Measurements from ENCODE around the gene TRPM4.

Gene TRPM4

GRCh38 chr19:49213791-49214190 is 56.2 kb downstream of the TRPM4 start:
- TF ChIP-seq ZNF8 (CRISPR knock-in tag; IDR thresholded peaks at IDR 0.05) (no peak), BACH2 (CRISPR knock-in tag; IDR thresholded peaks at IDR 0.05; ENCODE audit: borderline replicate concordance) (no peak), CSDC2 (CRISPR knock-in tag; IDR thresholded peaks at IDR 0.05) (no peak), ARNTL (CRISPR knock-in tag; IDR thresholded peaks at IDR 0.05; ENCODE audit: borderline replicate concordance, low read depth) (no peak)
- TF ChIP-seq, protein P1, sequence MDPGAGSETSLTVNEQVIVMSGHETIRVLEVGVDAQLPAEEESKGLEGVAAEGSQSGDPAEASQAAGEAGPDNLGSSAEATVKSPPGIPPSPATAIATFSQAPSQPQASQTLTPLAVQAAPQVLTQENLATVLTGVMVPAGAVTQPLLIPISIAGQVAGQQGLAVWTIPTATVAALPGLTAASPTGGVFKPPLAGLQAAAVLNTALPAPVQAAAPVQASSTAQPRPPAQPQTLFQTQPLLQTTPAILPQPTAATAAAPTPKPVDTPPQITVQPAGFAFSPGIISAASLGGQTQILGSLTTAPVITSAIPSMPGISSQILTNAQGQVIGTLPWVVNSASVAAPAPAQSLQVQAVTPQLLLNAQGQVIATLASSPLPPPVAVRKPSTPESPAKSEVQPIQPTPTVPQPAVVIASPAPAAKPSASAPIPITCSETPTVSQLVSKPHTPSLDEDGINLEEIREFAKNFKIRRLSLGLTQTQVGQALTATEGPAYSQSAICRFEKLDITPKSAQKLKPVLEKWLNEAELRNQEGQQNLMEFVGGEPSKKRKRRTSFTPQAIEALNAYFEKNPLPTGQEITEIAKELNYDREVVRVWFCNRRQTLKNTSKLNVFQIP (CRISPR knock-in tag; IDR thresholded peaks at IDR 0.05; ENCODE audit: borderline replicate concordance, low read depth) = no peak
- ATAC-seq = no peak

DNA sequence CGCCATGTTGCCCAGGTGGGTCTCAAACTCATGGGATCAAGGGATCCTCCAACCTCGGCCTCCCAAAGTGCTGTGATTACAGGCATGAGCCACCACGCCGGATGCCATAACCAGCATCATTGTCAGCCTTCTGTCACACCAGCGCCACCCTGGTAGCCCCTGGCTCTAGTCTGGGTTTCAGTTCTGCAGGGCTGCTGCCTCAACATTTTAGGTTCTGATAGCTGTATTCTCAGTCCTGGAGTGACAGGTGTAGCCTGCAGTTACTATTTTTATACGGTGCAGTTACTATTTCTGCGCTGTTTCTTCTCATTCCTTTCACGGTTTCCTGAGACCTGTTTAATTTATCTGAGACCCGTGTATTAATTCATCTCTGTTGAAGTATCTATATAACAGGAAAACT is 57.1 kb downstream of the TRPM4 start:
- no peak for TF ChIP-seq RARB (CRISPR knock-in tag; IDR thresholded peaks at IDR 0.05)
- TF ChIP-seq GLIS3 (CRISPR knock-in tag; IDR thresholded peaks at IDR 0.05) = no peak
- TF ChIP-seq, protein P1 (CRISPR knock-in tag; IDR thresholded peaks at IDR 0.05; ENCODE audit: borderline replicate concordance, low read depth) = no peak
- no peak for TF ChIP-seq ISL1 (CRISPR knock-in tag; IDR thresholded peaks at IDR 0.05)
- no peak for TF ChIP-seq ZFP30 (CRISPR knock-in tag; IDR thresholded peaks at IDR 0.05)
- no peak for TF ChIP-seq ESRRG (CRISPR knock-in tag; IDR thresholded peaks at IDR 0.05)
- TF ChIP-seq ZC3H10 (CRISPR knock-in tag; IDR thresholded peaks at IDR 0.05) = no peak
- TF ChIP-seq ARNTL (CRISPR knock-in tag; IDR thresholded peaks at IDR 0.05; ENCODE audit: borderline replicate concordance, low read depth) = no peak
- no peak for TF ChIP-seq ZNF565 (CRISPR knock-in tag; conservative IDR thresholded peaks at IDR 0.05; ENCODE audit: low read depth)
- TF ChIP-seq ZNF8 (CRISPR knock-in tag; IDR thresholded peaks at IDR 0.05) = no peak
- no peak for TF ChIP-seq TOX (CRISPR knock-in tag; IDR thresholded peaks at IDR 0.05; ENCODE audit: borderline replicate concordance)
- TF ChIP-seq SNAI2 (CRISPR knock-in tag; IDR thresholded peaks at IDR 0.05) = no peak
- no peak for TF ChIP-seq CREB5 (CRISPR knock-in tag; IDR thresholded peaks at IDR 0.05; ENCODE audit: low read depth)
- no peak for TF ChIP-seq PPARA (CRISPR knock-in tag; IDR thresholded peaks at IDR 0.05; ENCODE audit: borderline replicate concordance)
- TF ChIP-seq, protein P2, sequence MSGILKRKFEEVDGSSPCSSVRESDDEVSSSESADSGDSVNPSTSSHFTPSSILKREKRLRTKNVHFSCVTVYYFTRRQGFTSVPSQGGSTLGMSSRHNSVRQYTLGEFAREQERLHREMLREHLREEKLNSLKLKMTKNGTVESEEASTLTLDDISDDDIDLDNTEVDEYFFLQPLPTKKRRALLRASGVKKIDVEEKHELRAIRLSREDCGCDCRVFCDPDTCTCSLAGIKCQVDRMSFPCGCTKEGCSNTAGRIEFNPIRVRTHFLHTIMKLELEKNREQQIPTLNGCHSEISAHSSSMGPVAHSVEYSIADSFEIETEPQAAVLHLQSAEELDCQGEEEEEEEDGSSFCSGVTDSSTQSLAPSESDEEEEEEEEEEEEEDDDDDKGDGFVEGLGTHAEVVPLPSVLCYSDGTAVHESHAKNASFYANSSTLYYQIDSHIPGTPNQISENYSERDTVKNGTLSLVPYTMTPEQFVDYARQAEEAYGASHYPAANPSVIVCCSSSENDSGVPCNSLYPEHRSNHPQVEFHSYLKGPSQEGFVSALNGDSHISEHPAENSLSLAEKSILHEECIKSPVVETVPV (CRISPR knock-in tag; IDR thresholded peaks at IDR 0.05) = no peak
- TF ChIP-seq OSR1 (CRISPR knock-in tag; IDR thresholded peaks at IDR 0.05) = no peak
- TF ChIP-seq BACH2 (CRISPR knock-in tag; IDR thresholded peaks at IDR 0.05; ENCODE audit: borderline replicate concordance) = no peak
- ATAC-seq = no peak

- ATAC-seq = peak; percentile 33; the same call in 1 of the 3 replicates
- TF ChIP-seq ZFP3 (CRISPR knock-in tag; IDR thresholded peaks at IDR 0.05) (no peak), ZC3H10 (CRISPR knock-in tag; IDR thresholded peaks at IDR 0.05) (no peak), ARNTL (CRISPR knock-in tag; IDR thresholded peaks at IDR 0.05; ENCODE audit: borderline replicate concordance, low read depth) (no peak), TOX (CRISPR knock-in tag; IDR thresholded peaks at IDR 0.05; ENCODE audit: borderline replicate concordance) (no peak), ZNF565 (CRISPR knock-in tag; conservative IDR thresholded peaks at IDR 0.05; ENCODE audit: low read depth) (no peak), TCF4 (CRISPR knock-in tag; IDR thresholded peaks at IDR 0.05; ENCODE audit: borderline replicate concordance) (no peak)
- TF ChIP-seq, protein P3, sequence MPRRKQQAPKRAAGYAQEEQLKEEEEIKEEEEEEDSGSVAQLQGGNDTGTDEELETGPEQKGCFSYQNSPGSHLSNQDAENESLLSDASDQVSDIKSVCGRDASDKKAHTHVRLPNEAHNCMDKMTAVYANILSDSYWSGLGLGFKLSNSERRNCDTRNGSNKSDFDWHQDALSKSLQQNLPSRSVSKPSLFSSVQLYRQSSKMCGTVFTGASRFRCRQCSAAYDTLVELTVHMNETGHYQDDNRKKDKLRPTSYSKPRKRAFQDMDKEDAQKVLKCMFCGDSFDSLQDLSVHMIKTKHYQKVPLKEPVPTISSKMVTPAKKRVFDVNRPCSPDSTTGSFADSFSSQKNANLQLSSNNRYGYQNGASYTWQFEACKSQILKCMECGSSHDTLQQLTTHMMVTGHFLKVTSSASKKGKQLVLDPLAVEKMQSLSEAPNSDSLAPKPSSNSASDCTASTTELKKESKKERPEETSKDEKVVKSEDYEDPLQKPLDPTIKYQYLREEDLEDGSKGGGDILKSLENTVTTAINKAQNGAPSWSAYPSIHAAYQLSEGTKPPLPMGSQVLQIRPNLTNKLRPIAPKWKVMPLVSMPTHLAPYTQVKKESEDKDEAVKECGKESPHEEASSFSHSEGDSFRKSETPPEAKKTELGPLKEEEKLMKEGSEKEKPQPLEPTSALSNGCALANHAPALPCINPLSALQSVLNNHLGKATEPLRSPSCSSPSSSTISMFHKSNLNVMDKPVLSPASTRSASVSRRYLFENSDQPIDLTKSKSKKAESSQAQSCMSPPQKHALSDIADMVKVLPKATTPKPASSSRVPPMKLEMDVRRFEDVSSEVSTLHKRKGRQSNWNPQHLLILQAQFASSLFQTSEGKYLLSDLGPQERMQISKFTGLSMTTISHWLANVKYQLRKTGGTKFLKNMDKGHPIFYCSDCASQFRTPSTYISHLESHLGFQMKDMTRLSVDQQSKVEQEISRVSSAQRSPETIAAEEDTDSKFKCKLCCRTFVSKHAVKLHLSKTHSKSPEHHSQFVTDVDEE (CRISPR knock-in tag; IDR thresholded peaks at IDR 0.05) = no peak
Measured at GRCh38 chr19:49216071-49216470, 58.5 kb downstream of the TRPM4 start.
